NCI-H1417 (cell line): ENCODE measurements around the gene FANCC.
A peak's percentile ranks its signal among the peaks of the same experiment; 100 is the strongest.

Experiments used
- DNase-seq, 3 experiments: peaks; one replicate each; lab custom pipeline; 2025; lab: John Stamatoyannopoulos, UW

Gene FANCC

DNA sequence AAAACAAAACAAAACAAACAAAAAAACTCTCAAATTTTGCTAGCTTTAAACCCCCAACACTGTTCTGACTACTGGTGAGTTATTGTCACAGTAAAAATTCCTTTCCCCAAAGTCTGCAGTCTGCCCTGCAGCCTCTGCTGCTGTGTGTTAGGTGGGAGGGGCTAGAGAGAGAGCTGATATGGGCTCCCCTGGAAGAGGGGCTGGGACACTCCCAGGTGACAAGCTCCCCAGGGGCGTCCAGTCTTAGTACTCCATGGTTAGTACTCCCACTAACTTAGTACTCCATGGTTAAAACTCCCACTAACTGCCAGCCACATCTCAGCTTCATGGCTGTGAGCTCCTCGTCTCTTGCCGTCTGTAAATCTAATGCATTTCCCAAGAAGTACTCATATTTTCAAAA lies 191.9 kb downstream of the FANCC start:
- DNase-seq: no peak

GRCh38 chr9:95124582-95125367 lies 192.7 kb downstream of the FANCC start:
- peak in 1 of 3 experiments; percentile 44 for DNase-seq

- no peak for DNase-seq
Observed at GRCh38 chr9:95120781-95121370, 196.6 kb downstream of the FANCC start.

- no peak for DNase-seq
Observed at GRCh38 chr9:95118596-95118995, 198.9 kb downstream of the FANCC start.

GRCh38 chr9:95116808-95117204 lies 200.7 kb downstream of the FANCC start:
- no peak for DNase-seq

DNA sequence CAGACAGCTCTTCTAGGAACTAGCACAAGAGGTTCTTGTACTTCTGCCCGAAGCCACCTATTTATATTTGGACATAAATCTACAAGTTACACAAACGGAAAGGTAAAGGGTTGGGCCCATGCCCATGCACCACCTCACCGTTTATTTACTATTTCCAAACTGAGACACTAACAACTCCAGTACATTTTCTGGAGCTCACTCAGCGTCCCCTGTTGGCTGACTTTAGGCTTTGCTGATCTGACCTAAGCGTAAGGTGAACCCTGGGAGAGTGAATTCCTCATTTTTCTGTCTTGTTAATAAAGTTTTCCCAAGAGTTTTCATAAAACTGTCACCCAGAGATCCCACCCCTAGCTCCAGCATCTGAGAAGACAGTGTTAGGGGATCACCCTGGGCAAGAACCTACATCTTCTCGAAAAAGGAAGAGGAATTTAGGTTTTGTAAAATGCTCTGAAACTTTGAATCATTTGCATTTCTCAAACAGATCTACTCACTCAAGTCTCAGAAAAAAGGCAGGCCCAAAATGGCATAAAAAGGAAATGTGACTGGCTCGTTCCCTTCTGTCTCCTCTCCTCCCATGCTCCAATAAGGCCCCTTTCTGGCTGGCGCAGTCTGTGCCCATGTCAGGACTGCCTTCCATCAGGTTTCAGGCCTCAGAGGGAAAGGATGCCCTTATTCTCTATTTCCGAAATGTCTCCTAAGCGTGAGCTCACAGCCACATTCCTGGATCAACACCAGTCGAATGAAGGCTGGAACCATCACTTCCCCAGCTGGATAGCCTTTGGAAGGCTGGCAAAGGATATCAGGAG lies 201.3 kb downstream of the FANCC start:
- DNase-seq: no peak

GRCh38 chr9:95115104-95115503 lies 202.4 kb downstream of the FANCC start:
- no peak for DNase-seq

DNA sequence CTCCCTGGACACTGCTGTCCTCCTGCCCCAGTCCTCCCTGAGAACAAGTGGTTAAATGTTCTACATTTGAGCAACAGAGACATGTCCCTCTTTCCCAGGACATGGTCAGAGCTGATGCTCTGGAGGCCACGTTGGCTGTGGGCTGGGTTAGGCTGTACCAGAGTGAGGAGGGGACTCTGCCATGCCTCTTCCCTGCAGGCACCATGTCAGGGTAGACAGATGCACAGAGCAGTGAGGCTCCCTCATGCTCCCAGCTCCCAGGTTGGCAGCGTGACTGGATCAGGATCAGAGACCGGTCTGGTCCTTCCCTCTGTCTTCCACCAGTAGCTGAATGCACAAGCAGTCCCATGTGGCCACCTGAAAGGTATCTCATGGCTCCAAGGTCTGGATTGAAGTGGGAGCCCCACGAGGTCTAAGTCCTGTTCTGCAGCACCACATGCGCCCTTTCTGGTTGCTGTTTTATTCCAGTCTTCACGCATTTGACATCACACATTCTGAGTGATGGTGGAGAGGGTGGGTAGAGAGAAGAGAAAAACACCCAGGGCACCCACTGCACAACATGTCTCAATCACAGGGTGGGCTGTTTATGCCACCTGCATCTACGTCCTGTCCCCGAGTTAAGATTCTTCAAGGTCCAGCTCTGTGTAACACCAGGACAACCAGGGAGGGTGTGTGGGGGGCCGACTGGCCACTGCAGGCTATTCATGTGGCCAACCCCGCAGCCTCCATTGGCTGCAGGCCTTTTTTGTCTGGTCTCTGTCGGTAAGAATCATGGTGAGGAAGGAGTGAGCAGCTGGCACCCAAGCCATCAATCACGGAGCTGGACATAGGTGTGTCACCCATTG lies 204.9 kb downstream of the FANCC start:
- DNase-seq: no peak

DNA sequence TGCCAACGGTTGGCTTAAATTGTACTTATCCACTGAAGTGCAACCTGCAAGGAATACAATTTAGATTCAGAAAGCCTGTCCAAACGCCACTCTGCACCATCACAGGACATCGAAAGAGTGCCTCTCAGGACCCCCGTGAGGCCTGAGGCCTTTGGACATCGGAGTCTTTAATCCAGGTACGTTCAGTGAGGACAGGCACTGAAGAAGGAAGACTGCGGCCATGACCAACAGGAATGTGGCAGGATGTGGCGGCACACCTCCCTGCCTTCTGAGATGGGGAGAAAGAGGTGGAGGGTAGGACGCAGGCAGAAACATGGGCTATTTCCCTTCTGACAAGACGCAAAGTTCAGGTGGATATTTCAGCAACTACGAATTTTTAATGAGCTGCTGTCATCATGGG lies 205.8 kb downstream of the FANCC start:
- DNase-seq: no peak

DNA sequence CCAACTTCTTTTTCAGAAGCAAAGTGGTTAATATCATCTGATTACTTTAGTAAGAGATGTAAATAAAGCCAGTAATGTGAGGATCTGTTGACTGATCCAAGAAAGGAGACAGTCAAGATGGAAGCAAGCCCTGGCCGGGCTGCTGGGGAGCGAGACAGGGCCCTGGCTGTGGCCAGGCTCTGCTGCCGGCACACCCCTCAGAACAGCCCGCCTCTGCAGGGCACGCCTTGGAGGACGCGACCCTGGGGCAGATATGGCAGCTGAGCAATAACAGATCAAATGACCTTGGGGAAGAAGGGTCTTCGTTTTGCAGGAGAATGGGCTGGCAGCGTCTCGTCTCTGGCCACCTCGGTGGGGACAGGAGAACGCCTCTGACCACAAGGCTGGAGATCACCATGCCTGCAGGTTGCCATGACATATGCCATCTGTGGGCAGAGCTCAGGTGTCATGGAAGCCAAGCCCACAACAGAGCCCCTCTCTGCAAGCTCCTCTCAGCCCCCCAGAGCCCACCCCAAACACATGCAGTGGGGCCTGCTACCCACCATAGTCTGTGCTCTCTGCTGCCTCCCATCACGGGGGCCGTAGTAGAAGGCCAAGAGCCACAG lies 206.5 kb downstream of the FANCC start:
- no peak for DNase-seq

DNA sequence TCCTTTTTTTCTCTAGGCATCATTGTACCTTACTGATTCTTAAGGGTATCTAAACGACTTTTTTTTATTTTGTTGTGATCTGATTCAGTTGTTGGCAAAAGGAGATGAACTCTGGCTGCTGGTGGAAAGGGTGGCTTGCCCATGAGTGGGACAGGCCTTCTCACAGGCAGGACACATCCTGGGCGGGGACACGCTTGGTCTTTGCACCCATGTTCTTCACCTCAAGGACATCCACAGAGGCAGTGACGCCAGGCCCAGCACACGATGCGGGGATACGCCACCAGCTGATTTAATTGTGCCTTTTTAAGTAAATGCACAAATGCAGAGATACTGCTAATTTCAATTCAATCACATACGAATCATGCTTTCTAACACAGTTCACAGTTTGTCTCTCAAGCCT lies 208.1 kb downstream of the FANCC start:
- no peak for DNase-seq

- no peak for DNase-seq
Observed at GRCh38 chr9:95108777-95109176, 208.7 kb downstream of the FANCC start.

GRCh38 chr9:95107976-95108375 lies 209.5 kb downstream of the FANCC start:
- DNase-seq: no peak

DNA sequence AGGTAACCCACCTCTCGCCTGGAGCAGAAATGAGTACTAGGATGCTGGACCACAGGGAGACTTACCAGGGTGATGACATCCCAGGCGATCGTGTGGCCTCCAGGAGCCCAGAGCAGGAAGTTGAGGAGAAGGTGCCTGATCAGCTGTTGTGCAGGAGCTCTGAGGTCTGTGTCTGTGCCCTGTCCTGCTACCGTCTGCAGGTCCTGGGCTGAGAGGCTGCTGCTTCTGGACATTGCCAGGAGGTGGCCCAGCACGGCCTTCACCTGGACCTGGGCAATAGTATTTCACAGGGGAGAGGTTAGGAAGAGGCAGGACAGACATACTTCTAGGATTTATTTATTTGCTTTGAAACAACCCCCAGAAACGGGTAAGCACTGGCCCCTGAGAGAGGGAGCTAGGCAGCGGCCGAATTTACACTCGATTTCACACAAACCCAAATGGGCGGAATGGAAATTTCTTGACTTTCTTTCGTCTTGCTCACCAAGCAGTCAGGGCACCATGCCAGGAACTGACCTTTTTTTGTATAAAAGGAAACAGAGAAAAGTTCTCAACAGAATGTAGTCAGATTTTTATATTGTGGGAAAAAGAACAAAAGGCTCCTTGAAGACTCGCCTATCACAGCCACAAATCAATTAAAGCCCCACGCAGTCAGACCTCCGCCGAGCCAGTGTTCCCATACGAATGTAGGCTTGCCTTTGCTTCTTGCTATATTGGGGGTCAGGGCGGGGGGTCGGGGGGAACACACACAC lies 210.3 kb downstream of the FANCC start:
- no peak for DNase-seq

DNA sequence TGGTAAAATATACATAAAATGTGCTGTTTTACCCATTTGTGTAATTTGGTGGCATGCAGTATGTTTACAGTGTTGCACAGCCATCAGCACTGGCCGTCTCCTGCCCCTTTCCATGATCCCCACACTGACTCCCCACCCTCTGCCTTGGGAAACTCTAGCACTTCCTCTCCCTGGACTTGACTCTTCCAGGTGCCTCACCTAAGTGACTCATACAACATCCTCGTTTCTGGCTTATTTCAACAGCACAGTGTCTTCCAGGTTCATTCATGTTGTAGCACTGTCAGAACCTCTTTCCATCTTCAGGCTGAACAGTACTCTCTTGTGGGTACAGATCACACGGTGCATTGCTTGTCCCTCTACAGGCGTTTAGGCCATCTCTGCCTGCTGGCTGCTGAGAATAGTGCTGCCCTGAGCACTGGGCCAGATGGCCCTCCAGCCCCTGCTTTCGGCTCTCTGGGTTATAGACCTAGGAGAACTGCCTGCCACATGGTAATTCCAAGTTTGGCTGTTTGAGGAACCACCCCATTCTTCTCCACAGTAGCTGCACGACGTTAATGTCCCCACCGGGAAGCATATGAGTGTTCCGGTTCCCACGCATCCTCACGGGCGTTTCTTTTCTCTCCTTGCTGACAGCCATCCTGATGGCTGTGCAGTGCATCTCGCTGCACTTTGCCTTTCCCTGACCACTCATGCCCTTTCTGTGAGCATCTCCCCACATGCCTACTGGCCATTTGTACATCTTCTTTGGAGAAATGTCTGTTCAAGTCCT lies 211.8 kb downstream of the FANCC start:
- DNase-seq: no peak

DNA sequence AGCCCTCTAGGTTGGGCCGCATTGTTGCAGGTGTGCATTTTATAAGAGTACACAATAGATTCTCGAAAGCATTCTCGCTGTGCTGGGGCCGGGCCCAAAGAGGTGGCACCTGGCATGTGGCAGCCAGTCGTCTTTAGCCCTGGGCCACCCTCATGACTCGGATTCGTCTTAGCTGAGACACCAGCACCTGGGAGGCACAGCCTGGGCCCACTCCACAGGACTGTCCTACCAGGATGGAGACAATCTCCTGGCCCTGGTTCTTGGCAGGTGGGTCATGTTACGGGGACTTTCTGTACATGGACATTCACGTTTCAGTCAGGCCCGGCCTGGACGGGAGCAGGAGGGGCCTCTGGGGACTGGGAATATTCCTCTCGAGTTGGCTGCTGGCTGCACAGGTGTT lies 212.5 kb downstream of the FANCC start:
- peak in 1 of 3 experiments; percentile 38 for DNase-seq

GRCh38 chr9:95104581-95104960 lies 212.9 kb downstream of the FANCC start:
- no peak for DNase-seq

- no peak for DNase-seq
Observed at GRCh38 chr9:95103871-95104580, 213.5 kb downstream of the FANCC start.

- no peak for DNase-seq
Observed at GRCh38 chr9:95103281-95103771, 214.2 kb downstream of the FANCC start.
